Liver (tissue), 9 donors: ENCODE measurements around the gene GAS7. TPM values are rescaled to one million over a fixed set of nuclear protein-coding genes. Genes with fewer than 3 reads are reported as not detected.

Experiments
- DNase-seq: peaks from one replicate; pipeline ENCODE4 v3.0.0-alpha.2; 2017; ENCODE audit warnings: low spot score
- H3K27ac ChIP-seq, 2 donors: one replicate each; pipeline ENCODE4 v1.7.0; 2013; ENCODE audit warnings: inconsistent platforms in 2 of 2, low read length in 2 of 2, control low read depth in 1 of 2, low read depth in 1 of 2, mild to moderate bottlenecking in 1 of 2
- H3K27me3 ChIP-seq, 4 donors: one replicate each; pipeline versions ENCODE4 v1.6.1 to v1.7.0; 2013; ENCODE audit warnings: low read length in 3 of 4, inconsistent platforms in 1 of 4, mild to moderate bottlenecking in 1 of 4, moderate library complexity in 1 of 4; ENCODE audit not compliant: control insufficient read depth in 4 of 4, insufficient read depth in 4 of 4
- H3K36me3 ChIP-seq, 4 donors: one replicate each; pipeline versions ENCODE4 v1.6.1 to v1.7.0; 2013; ENCODE audit warnings: low read length in 3 of 4, mild to moderate bottlenecking in 3 of 4, low read depth in 1 of 4, moderate library complexity in 1 of 4; ENCODE audit not compliant: control insufficient read depth in 4 of 4, insufficient read depth in 3 of 4
- H3K4me1 ChIP-seq, 4 donors: one replicate each; pipeline versions ENCODE4 v1.6.1 to v1.7.0; 2013; ENCODE audit warnings: low read length in 3 of 4, mild to moderate bottlenecking in 3 of 4, moderate library complexity in 1 of 4; ENCODE audit not compliant: control insufficient read depth in 4 of 4, insufficient read depth in 4 of 4
- H3K4me3 ChIP-seq, 3 donors: one replicate each; pipeline versions ENCODE4 v1.6.1 to v1.7.0; 2013; ENCODE audit warnings: low read length in 3 of 3, control low read depth in 1 of 3, low read depth in 1 of 3, mild to moderate bottlenecking in 1 of 3
- H3K9ac ChIP-seq, 2 donors: one replicate each; pipeline ENCODE4 v1.7.0; 2013; ENCODE audit warnings: low read length in 2 of 2, mild to moderate bottlenecking in 2 of 2, moderate library complexity in 2 of 2, control low read depth in 1 of 2, low read depth in 1 of 2
- H3K9me3 ChIP-seq, 4 donors: one replicate each; pipeline versions ENCODE4 v1.6.1 to v1.7.0; 2013; ENCODE audit warnings: low read length in 3 of 4; ENCODE audit not compliant: control insufficient read depth in 4 of 4
- FOXA1 ChIP-seq: IDR thresholded peaks from 2 replicates; pipeline ENCODE4 v1.6.1; 2016; ENCODE audit warnings: antibody characterized with exemption
- GABPA ChIP-seq, 2 donors: IDR thresholded peaks in 1 of 2; conservative IDR thresholded peaks in 1 of 2; 2 replicates each; pipeline ENCODE4 v1.6.1; 2016; ENCODE audit warnings: antibody characterized with exemption in 2 of 2, mild to moderate bottlenecking in 1 of 2, moderate library complexity in 1 of 2
- HNF4G ChIP-seq: IDR thresholded peaks from 2 replicates; pipeline ENCODE4 v1.6.1; 2016; ENCODE audit warnings: antibody characterized with exemption
- JUND ChIP-seq, 2 donors: IDR thresholded peaks; 2 replicates each; pipeline ENCODE4 v1.6.1; 2016; ENCODE audit warnings: antibody characterized with exemption in 2 of 2
- NR2F2 ChIP-seq: IDR thresholded peaks from 2 replicates; pipeline ENCODE4 v1.6.1; 2016; ENCODE audit warnings: antibody characterized with exemption
- REST ChIP-seq: IDR thresholded peaks from 2 replicates; pipeline ENCODE4 v1.6.1; 2016; ENCODE audit warnings: antibody characterized with exemption, mild to moderate bottlenecking
- RXRA ChIP-seq, 2 donors: IDR thresholded peaks; 2 replicates each; pipeline ENCODE4 v1.6.1; 2017 to 2018; ENCODE audit warnings: antibody characterized with exemption in 2 of 2, mild to moderate bottlenecking in 1 of 2
- TAF1 ChIP-seq: conservative IDR thresholded peaks from 2 replicates; pipeline ENCODE4 v1.6.1; 2016; ENCODE audit warnings: antibody characterized with exemption, mild to moderate bottlenecking
- ZBTB33 ChIP-seq: IDR thresholded peaks from 2 replicates; pipeline ENCODE4 v1.6.1; 2016; ENCODE audit warnings: antibody characterized with exemption
- whole genome bisulfite sequencing: extraction: QIAGEN DNeasy Blood & Tissue Kit; methylation state at CpG from one replicate; pipeline ENCODE4 v1.1.7; 2013; 5-methylcytosine and 5-hydroxymethylcytosine counted together
- polyA plus RNA-seq, 2 donors: library from polyadenylated mRNA; stranded (reverse) in 1 of 2; unstranded in 1 of 2; fragments of 200-250 nt in 1 of 2; fragments of >200 nt in 1 of 2; fragmentation: Nextera tagmentation in 1 of 2; extraction: Ambion mirVana in 1 of 2; gene quantifications; one replicate each; pipeline versions ENCODE4 v1.2.1 to v1.2.3, GENCODE V29; 2013 to 2015
- total RNA-seq, 2 donors: library from RNA; depleted of rRNA; stranded (reverse); fragments of >200 nt; gene quantifications; one replicate each; pipeline ENCODE4 v1.2.3, GENCODE V29; 2014
- TF ChIP-seq, protein P1 (sequence below): IDR thresholded peaks from 2 replicates; pipeline ENCODE4 v1.6.1; 2016; ENCODE audit warnings: antibody characterized with exemption
- TF ChIP-seq, protein P2 (sequence below): IDR thresholded peaks from 2 replicates; pipeline ENCODE4 v1.6.1; 2016; ENCODE audit warnings: antibody characterized with exemption
- TF ChIP-seq, protein P3 (sequence below): fragments of 150-350 bp; IDR thresholded peaks from 2 replicates; pipeline ENCODE4 v1.5.1; 2017; ENCODE audit warnings: improper control_type of control experiment, low read depth, low read length; ENCODE audit not compliant: missing input control
- donor health status: healthy.
- donor health status: healthy.
- donor health status: healthy.
- donor health status: healthy.
- donor health status: healthy.

GAS7 gene
- total and polyA plus RNA-seq, 4 donors = 0.79 to 6.1 (median 2.5) TPM

GRCh38 chr17:10032118-10032852, 166.1 kb downstream of the GAS7 start (continued):
- TF ChIP-seq REST (no peak), HNF4G (no peak)

- Histone ChIP-seq H3K27me3 (peaks cover 0 to 3% (median 0%) of the 10 kb centered on the region in 4 donors), H3K9me3 (no peaks in the 10 kb centered on the region), H3K27ac (no peak overlapping the region), H3K4me1 (no peaks in the 10 kb centered on the region), H3K4me3 (no peak overlapping the region), H3K9ac (no peak overlapping the region), H3K36me3 (no peaks in the 10 kb centered on the region)
- no peak for DNase-seq
- 88% methylated on average over 11 of the region's 11 CpGs for WGBS
- TF ChIP-seq JUND (IDR thresholded peaks at IDR 0.05) (no peak), HNF4G (no peak), NR2F2 (no peak), ZBTB33 (no peak), GABPA (IDR thresholded peaks at IDR 0.05 in 1 of 2, conservative IDR thresholded peaks at IDR 0.05 in 1 of 2) (no peak), RXRA (IDR thresholded peaks at IDR 0.05) (no peak), TAF1 (no peak), FOXA1 (no peak), REST (no peak)
- TF ChIP-seq, protein P1, sequence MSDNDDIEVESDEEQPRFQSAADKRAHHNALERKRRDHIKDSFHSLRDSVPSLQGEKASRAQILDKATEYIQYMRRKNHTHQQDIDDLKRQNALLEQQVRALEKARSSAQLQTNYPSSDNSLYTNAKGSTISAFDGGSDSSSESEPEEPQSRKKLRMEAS = no peak
- TF ChIP-seq, protein P2, sequence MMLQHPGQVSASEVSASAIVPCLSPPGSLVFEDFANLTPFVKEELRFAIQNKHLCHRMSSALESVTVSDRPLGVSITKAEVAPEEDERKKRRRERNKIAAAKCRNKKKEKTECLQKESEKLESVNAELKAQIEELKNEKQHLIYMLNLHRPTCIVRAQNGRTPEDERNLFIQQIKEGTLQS = no peak
- TF ChIP-seq, protein P3, sequence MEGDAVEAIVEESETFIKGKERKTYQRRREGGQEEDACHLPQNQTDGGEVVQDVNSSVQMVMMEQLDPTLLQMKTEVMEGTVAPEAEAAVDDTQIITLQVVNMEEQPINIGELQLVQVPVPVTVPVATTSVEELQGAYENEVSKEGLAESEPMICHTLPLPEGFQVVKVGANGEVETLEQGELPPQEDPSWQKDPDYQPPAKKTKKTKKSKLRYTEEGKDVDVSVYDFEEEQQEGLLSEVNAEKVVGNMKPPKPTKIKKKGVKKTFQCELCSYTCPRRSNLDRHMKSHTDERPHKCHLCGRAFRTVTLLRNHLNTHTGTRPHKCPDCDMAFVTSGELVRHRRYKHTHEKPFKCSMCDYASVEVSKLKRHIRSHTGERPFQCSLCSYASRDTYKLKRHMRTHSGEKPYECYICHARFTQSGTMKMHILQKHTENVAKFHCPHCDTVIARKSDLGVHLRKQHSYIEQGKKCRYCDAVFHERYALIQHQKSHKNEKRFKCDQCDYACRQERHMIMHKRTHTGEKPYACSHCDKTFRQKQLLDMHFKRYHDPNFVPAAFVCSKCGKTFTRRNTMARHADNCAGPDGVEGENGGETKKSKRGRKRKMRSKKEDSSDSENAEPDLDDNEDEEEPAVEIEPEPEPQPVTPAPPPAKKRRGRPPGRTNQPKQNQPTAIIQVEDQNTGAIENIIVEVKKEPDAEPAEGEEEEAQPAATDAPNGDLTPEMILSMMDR = no peak
These were observed 166.8 kb downstream of the GAS7 start for GRCh38 chr17:10031606-10032005.
